Medulla oblongata (tissue), 1 donor: ENCODE results near the gene THADA.

Experiments
- DNase-seq: peaks from one replicate; pipeline ENCODE4 v3.0.0-alpha.2; 2015; ENCODE audit errors: extremely low spot score

THADA gene

GRCh38 chr2:43276962-43277391 is 318.9 kb downstream of the THADA start:
- no peak for DNase-seq

GRCh38 chr2:43276266-43276941 is 319.4 kb downstream of the THADA start:
- DNase-seq, result no peak

GRCh38 chr2:43274721-43275120 is 321.1 kb downstream of the THADA start:
- no peak for DNase-seq

- DNase-seq, result no peak
Measured at GRCh38 chr2:43274055-43274454, 321.8 kb downstream of the THADA start.

GRCh38 chr2:43273529-43273928 is 322.3 kb downstream of the THADA start:
- DNase-seq, result no peak

GRCh38 chr2:43270930-43271615 is 324.8 kb downstream of the THADA start:
- DNase-seq, result no peak

GRCh38 chr2:43270461-43270860 is 325.4 kb downstream of the THADA start:
- no peak for DNase-seq

GRCh38 chr2:43269706-43270105 is 326.1 kb downstream of the THADA start:
- no peak for DNase-seq

GRCh38 chr2:43269074-43269572 is 326.7 kb downstream of the THADA start:
- DNase-seq, result peak; percentile 40

GRCh38 chr2:43268066-43268953 is 327.5 kb downstream of the THADA start:
- no peak for DNase-seq

GRCh38 chr2:43267381-43267780 is 328.5 kb downstream of the THADA start:
- no peak for DNase-seq

GRCh38 chr2:43266711-43267111 is 329.1 kb downstream of the THADA start:
- DNase-seq, result peak; percentile 57

GRCh38 chr2:43265421-43265820 is 330.4 kb downstream of the THADA start:
- DNase-seq, result no peak

GRCh38 chr2:43265001-43265400 is 330.8 kb downstream of the THADA start:
- no peak for DNase-seq

GRCh38 chr2:43262951-43263350 is 332.9 kb downstream of the THADA start:
- DNase-seq, result no peak

- DNase-seq, result no peak
Measured at GRCh38 chr2:43262239-43262638, 333.6 kb downstream of the THADA start.

GRCh38 chr2:43259512-43259911 is 336.3 kb downstream of the THADA start:
- no peak for DNase-seq

GRCh38 chr2:43258547-43259156 is 337.2 kb downstream of the THADA start:
- DNase-seq, result no peak

GRCh38 chr2:43255296-43255910 is 340.4 kb downstream of the THADA start:
- no peak for DNase-seq

GRCh38 chr2:43254331-43254730 is 341.5 kb downstream of the THADA start:
- no peak for DNase-seq

- DNase-seq, result no peak
Measured at GRCh38 chr2:43251171-43251731, 344.6 kb downstream of the THADA start.
